Measurements from ENCODE around the gene CDKAL1.
"Not testable (repeated sequence)": the region's sequence is repeated elsewhere in the genome, so short reads cannot be mapped to it uniquely, and the experiment has no call there.

CDKAL1 gene

GRCh38 chr6:20909621-20910020 lies 375.4 kb downstream of the CDKAL1 start:
- no peak overlapping the region for H3K4me3 ChIP-seq (ENCODE audit: low read depth, low read length)

- H3K4me3 ChIP-seq (ENCODE audit: low read depth, low read length), result no peak overlapping the region
Observed at GRCh38 chr6:20911712-20912111, 377.5 kb downstream of the CDKAL1 start.

- no peak overlapping the region for H3K4me3 ChIP-seq (ENCODE audit: low read depth, low read length)
Observed at GRCh38 chr6:20915156-20915555, 380.9 kb downstream of the CDKAL1 start.

- no peak overlapping the region for H3K4me3 ChIP-seq (ENCODE audit: low read depth, low read length)
Observed at GRCh38 chr6:20915626-20916025, 381.4 kb downstream of the CDKAL1 start.

GRCh38 chr6:20916086-20916485 lies 381.8 kb downstream of the CDKAL1 start:
- no peak overlapping the region for H3K4me3 ChIP-seq (ENCODE audit: low read depth, low read length)

GRCh38 chr6:20918868-20919267 lies 384.6 kb downstream of the CDKAL1 start:
- H3K4me3 ChIP-seq (ENCODE audit: low read depth, low read length), result no peak overlapping the region

- H3K4me3 ChIP-seq (ENCODE audit: low read depth, low read length), result no peak overlapping the region
Observed at GRCh38 chr6:20919677-20920385, 385.6 kb downstream of the CDKAL1 start.

GRCh38 chr6:20921578-20921977 lies 387.3 kb downstream of the CDKAL1 start:
- H3K4me3 ChIP-seq (ENCODE audit: low read depth, low read length), result no peak overlapping the region

GRCh38 chr6:20922743-20923142 lies 388.5 kb downstream of the CDKAL1 start:
- no peak overlapping the region for H3K4me3 ChIP-seq (ENCODE audit: low read depth, low read length)

GRCh38 chr6:20924094-20924493 lies 389.8 kb downstream of the CDKAL1 start:
- not testable (repeated sequence) for H3K4me3 ChIP-seq (ENCODE audit: low read depth, low read length)

GRCh38 chr6:20924911-20925543 lies 390.8 kb downstream of the CDKAL1 start:
- no peak overlapping the region for H3K4me3 ChIP-seq (ENCODE audit: low read depth, low read length)

- no peak overlapping the region for H3K4me3 ChIP-seq (ENCODE audit: low read depth, low read length)
Observed at GRCh38 chr6:20927130-20927860, 393.0 kb downstream of the CDKAL1 start.

- H3K4me3 ChIP-seq (ENCODE audit: low read depth, low read length), result no peak overlapping the region
Observed at GRCh38 chr6:20929283-20929682, 395.0 kb downstream of the CDKAL1 start.

- no peak overlapping the region for H3K4me3 ChIP-seq (ENCODE audit: low read depth, low read length)
Observed at GRCh38 chr6:20931093-20931492, 396.8 kb downstream of the CDKAL1 start.

- no peak overlapping the region for H3K4me3 ChIP-seq (ENCODE audit: low read depth, low read length)
Observed at GRCh38 chr6:20931772-20932171, 397.5 kb downstream of the CDKAL1 start.

- no peak overlapping the region for H3K4me3 ChIP-seq (ENCODE audit: low read depth, low read length)
Observed at GRCh38 chr6:20932284-20932683, 398.0 kb downstream of the CDKAL1 start.

- H3K4me3 ChIP-seq (ENCODE audit: low read depth, low read length), result no peak overlapping the region
Observed at GRCh38 chr6:20933057-20933788, 399.0 kb downstream of the CDKAL1 start.

- no peak overlapping the region for H3K4me3 ChIP-seq (ENCODE audit: low read depth, low read length)
Observed at GRCh38 chr6:20936949-20937348, 402.7 kb downstream of the CDKAL1 start.

- no peak overlapping the region for H3K4me3 ChIP-seq (ENCODE audit: low read depth, low read length)
Observed at GRCh38 chr6:20939161-20939775, 405.0 kb downstream of the CDKAL1 start.

GRCh38 chr6:20943040-20943627 lies 408.9 kb downstream of the CDKAL1 start:
- no peak overlapping the region for H3K4me3 ChIP-seq (ENCODE audit: low read depth, low read length)

- H3K4me3 ChIP-seq (ENCODE audit: low read depth, low read length), result no peak overlapping the region
Observed at GRCh38 chr6:20943922-20944321, 409.7 kb downstream of the CDKAL1 start.
